ENCODE data around the gene CD226.

Gene CD226

GRCh38 chr18:69956665-69957620 lies 9.3 kb upstream of the CD226 start:
- no peak for DNase-seq (ENCODE audit: low read depth in 1 of 2, low spot score in 1 of 2)

GRCh38 chr18:69956057-69956456 lies 8.4 kb upstream of the CD226 start:
- DNase-seq (ENCODE audit: low read depth in 1 of 2, low spot score in 1 of 2), result no peak

GRCh38 chr18:69954719-69955480 lies 7.2 kb upstream of the CD226 start:
- DNase-seq (ENCODE audit: low read depth in 1 of 2, low spot score in 1 of 2), result no peak

GRCh38 chr18:69953191-69953590 lies 5.5 kb upstream of the CD226 start:
- no peak for DNase-seq (ENCODE audit: low read depth in 1 of 2, low spot score in 1 of 2)

GRCh38 chr18:69951182-69951581 lies 3.5 kb upstream of the CD226 start:
- DNase-seq (ENCODE audit: low read depth in 1 of 2, low spot score in 1 of 2), result no peak

GRCh38 chr18:69949538-69949936 lies 1.9 kb upstream of the CD226 start:
- no peak for DNase-seq (ENCODE audit: low read depth in 1 of 2, low spot score in 1 of 2)

- peak in 1 of 2 donors; percentile 68 for DNase-seq (ENCODE audit: low read depth in 1 of 2, low spot score in 1 of 2)
Measured at GRCh38 chr18:69948919-69949537, 1.4 kb upstream of the CD226 start.

GRCh38 chr18:69948256-69948655 lies 583 bp upstream of the CD226 start:
- no peak for DNase-seq (ENCODE audit: low read depth in 1 of 2, low spot score in 1 of 2)

- DNase-seq (ENCODE audit: low read depth in 1 of 2, low spot score in 1 of 2), result no peak
Measured at GRCh38 chr18:69946608-69947155, 991 bp downstream of the CD226 start.

GRCh38 chr18:69945220-69946114 lies 2.2 kb downstream of the CD226 start:
- no peak for DNase-seq (ENCODE audit: low read depth in 1 of 2, low spot score in 1 of 2)

GRCh38 chr18:69944436-69944835 lies 3.2 kb downstream of the CD226 start:
- no peak for DNase-seq (ENCODE audit: low read depth in 1 of 2, low spot score in 1 of 2)

GRCh38 chr18:69943021-69943420 lies 4.7 kb downstream of the CD226 start:
- DNase-seq (ENCODE audit: low read depth in 1 of 2, low spot score in 1 of 2), result no peak

GRCh38 chr18:69941183-69941582 lies 6.5 kb downstream of the CD226 start:
- DNase-seq (ENCODE audit: low read depth in 1 of 2, low spot score in 1 of 2), result no peak

GRCh38 chr18:69939812-69940211 lies 7.9 kb downstream of the CD226 start:
- peak in 1 of 2 donors; percentile 59 for DNase-seq (ENCODE audit: low read depth in 1 of 2, low spot score in 1 of 2)

- no peak for DNase-seq (ENCODE audit: low read depth in 1 of 2, low spot score in 1 of 2)
Measured at GRCh38 chr18:69936191-69936558, 11.5 kb downstream of the CD226 start.

GRCh38 chr18:69935319-69936190 lies 12.1 kb downstream of the CD226 start:
- DNase-seq (ENCODE audit: low read depth in 1 of 2, low spot score in 1 of 2), result peak; percentile 48 to 88

- DNase-seq (ENCODE audit: low read depth in 1 of 2, low spot score in 1 of 2), result no peak
Measured at GRCh38 chr18:69934601-69935265, 12.9 kb downstream of the CD226 start.

- no peak for DNase-seq (ENCODE audit: low read depth in 1 of 2, low spot score in 1 of 2)
Measured at GRCh38 chr18:69929041-69929774, 18.5 kb downstream of the CD226 start.
